HG03520 (cell line): ENCODE results near the gene RHOB.
"Not testable (repeated sequence)": the region's sequence is repeated elsewhere in the genome, so short reads cannot be mapped to it uniquely, and the experiment has no call there.

ENCODE experiments used
- ATAC-seq: cut with Tn5 transposase; IDR thresholded peaks from one replicate; pipeline ENCODE4 v1.9.1; 2021; ENCODE audit warnings: mild to moderate bottlenecking, moderate library complexity; ENCODE audit not compliant: unreplicated experiment

Gene RHOB

GRCh38 chr2:20488782-20489181 is 41.9 kb downstream of the RHOB start:
- no peak for ATAC-seq

- ATAC-seq: no peak
These were observed 43.7 kb downstream of the RHOB start for GRCh38 chr2:20490300-20491181.

- ATAC-seq: no peak
These were observed 45.1 kb downstream of the RHOB start for GRCh38 chr2:20491739-20492531.

GRCh38 chr2:20493095-20493494 is 46.2 kb downstream of the RHOB start:
- ATAC-seq: not testable (repeated sequence)

GRCh38 chr2:20494241-20494640 is 47.4 kb downstream of the RHOB start:
- ATAC-seq: no peak

- no peak for ATAC-seq
These were observed 49.4 kb downstream of the RHOB start for GRCh38 chr2:20496076-20496872.

GRCh38 chr2:20496942-20497341 is 50.1 kb downstream of the RHOB start:
- ATAC-seq: no peak
